Stimulated activated CD8-positive, alpha-beta memory T cell treated with anti-CD3 and anti-CD28 coated beads, Interleukin-7, amount 100 ng/mL, for 4 hours (primary cell): ENCODE data around the gene LEUTX.
"Not testable (repeated sequence)": the region's sequence is repeated elsewhere in the genome, so short reads cannot be mapped to it uniquely, and the experiment has no call there.

Source experiments
- DNase-seq, 2 donors: peaks; one replicate each; pipeline ENCODE4 v3.0.0-alpha.2; 2020; ENCODE audit warnings: low read depth in 2 of 2

The LEUTX gene, protein sequence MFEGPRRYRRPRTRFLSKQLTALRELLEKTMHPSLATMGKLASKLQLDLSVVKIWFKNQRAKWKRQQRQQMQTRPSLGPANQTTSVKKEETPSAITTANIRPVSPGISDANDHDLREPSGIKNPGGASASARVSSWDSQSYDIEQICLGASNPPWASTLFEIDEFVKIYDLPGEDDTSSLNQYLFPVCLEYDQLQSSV

DNA sequence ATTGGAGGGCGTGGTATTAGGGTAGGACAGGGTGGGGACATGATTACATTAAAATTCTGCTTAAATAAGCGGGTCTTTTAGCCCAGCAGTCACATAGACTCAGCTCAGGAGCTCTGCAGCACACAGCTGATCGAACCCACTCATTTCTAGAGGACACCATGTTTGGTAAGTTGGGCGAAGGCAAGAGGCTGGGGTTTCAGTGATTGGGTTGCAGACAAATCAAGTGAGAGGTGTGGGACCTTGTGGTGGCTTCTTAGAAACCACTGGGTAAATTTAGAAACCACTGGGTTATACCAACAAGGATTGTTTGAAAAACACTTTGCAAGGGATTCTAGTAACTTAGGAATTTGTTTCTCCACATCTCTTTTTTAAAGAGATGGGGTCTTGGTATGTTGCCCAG is at the start of gene LEUTX:
Gene LEUTX (plus strand): TSS at position 92 of the 400 bp plus-strand sequence. CDS start 67 bp downstream, at position 159.
- DNase-seq, result no peak

DNA sequence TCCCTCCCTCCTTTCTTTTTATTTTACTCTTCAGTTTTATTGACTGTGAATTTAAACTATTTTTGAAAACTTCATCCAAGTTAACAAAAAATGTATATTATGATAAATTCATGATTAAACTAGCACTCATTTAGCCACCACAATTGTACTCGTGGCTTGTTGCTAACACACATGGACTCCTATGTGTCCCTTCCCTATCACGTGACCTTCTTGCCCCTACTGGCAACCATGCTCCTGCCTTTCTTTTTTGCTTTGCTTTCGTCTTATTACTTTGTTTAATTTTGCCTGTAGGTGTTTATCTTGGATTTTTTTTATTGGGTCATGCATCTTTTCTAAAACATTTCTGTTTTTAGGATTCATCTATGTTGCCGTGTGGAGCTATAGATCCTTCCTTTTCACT is 49.1 kb upstream of the LEUTX start:
- DNase-seq, result no peak

- no peak for DNase-seq
These were observed 47.0 kb upstream of the LEUTX start for GRCh38 chr19:39731685-39732084.

DNA sequence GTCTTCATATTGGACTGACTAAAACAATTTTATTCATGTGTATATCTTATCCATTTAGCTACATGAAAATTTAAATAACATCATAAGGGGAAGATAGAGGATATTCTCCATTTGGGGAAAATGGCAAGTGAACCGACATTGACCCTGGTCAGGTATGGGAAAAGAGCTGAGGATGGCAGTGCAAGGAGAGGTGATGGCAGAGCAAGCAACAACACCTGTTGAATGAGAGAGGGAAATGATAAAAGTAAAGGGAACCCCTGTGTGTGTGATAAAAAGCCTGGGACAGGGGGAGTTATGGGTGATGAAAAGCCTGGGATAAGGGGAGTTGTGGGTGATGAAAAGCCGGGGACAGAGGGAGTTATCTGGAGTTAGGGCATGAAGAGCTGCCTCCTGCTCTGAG is 44.8 kb upstream of the LEUTX start:
- DNase-seq, result no peak

GRCh38 chr19:39735688-39736087 is 43.0 kb upstream of the LEUTX start:
- no peak for DNase-seq

GRCh38 chr19:39736088-39736487 is 42.6 kb upstream of the LEUTX start:
- no peak for DNase-seq

GRCh38 chr19:39737351-39737750 is 41.3 kb upstream of the LEUTX start:
- peak in 1 of 2 donors; percentile 3 for DNase-seq

- no peak for DNase-seq
These were observed 40.8 kb upstream of the LEUTX start, which contains the start of gene CLC for GRCh38 chr19:39737891-39738290. Gene CLC, minus strand, starts transcription at chr19:39738029. Its CDS starts 77 bp downstream, at chr19:39737952.

DNA sequence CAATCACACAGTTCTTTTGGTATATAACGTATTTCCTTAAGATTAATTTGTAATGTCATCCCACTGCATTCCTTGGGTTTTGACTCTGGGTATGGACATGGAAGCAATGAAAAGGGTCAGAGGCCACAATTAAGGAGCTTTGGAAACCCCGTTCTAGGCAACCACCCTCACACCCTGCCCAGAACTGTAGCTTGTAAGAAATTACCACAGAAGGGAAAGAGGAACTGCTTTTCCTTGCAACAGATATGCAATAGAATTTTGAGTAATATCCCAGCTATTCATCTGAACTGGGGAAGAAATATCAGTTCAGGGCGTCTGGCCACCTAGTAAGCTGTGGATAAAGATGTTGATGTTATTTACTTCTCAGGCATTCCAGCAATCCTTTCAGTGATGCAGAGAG is 39.8 kb upstream of the LEUTX start:
- DNase-seq, result no peak

DNA sequence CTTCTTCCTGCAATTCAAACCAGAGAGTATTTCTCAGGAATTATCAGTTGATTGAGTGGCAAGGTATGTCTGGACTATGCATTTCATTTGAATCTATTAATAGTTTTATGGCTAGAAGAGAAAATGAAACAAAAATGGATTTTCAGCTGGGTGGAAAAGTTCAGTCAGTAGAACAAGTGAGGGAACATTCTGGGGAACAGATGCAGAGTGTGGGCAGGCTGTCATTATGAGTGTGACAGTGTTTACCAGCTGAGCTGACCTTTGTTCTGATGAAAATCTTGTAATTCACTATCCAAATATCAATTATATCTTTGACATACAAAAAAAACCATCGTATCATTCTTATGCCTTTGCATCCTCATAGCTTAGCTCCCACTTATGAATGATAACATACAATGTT is 38.3 kb upstream of the LEUTX start:
- DNase-seq, result peak in 1 of 2 donors; percentile 18

GRCh38 chr19:39745643-39746042 is 33.0 kb upstream of the LEUTX start:
- no peak for DNase-seq

- no peak for DNase-seq
These were observed 31.7 kb upstream of the LEUTX start for GRCh38 chr19:39746836-39747529.

DNA sequence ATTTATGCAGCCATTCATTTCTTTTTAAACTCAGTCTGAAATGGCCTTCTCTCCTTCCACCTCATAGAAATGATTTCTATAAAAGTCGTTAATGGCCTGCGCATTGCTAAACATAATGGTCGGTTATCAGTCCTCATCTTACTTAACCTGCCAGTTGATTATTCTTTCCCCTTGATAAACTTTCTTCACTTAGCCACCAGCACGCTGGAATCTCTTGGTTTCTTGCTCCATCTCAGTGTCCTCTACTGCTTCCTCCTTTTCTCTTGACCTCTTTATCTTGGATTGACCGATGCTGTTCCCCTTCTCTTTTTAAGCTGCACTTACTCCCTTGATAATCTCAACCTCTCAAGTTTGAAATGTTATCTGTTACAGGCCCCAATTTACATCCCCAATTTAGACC is 28.7 kb upstream of the LEUTX start:
- DNase-seq, result no peak

DNA sequence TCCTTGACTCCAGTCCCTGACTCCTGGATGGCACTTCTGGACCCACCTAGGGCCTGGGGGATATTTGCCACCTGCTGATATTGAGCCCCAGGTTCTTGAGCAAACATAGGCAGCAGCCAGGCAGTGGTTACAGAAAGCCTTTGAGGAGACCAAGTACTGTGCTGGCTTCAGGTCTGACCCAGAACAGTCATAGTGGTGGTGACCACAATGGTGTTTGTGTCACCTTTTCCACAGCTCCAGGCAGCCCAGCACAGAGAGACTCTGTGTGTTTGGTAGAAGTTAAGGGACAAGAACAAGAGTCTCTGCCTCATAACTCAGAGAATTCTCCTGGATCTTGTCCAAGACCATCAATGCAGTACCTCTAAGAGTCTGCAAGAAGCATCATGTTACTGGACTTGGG is 26.3 kb upstream of the LEUTX start:
- no peak for DNase-seq

DNA sequence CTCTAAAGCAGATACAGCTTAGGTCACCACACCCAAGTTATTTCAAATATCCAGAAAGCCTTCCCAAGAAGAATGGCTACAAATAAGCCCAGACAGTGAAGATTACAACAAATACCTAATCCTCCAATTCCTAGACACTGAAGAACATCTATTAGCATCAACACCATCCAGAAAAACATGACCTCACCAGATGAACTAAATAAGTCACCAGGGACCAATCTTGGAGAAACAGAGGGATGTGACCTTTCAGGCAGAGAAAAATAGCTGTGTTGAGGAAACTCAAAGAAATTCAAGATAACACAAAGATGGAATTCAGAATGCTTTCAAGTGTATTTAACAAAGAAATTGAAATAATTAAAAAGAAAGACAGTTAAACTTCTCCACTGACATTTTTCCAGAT is 25.9 kb upstream of the LEUTX start:
- no peak for DNase-seq

- no peak for DNase-seq
These were observed 24.1 kb upstream of the LEUTX start for GRCh38 chr19:39754544-39754943.

DNA sequence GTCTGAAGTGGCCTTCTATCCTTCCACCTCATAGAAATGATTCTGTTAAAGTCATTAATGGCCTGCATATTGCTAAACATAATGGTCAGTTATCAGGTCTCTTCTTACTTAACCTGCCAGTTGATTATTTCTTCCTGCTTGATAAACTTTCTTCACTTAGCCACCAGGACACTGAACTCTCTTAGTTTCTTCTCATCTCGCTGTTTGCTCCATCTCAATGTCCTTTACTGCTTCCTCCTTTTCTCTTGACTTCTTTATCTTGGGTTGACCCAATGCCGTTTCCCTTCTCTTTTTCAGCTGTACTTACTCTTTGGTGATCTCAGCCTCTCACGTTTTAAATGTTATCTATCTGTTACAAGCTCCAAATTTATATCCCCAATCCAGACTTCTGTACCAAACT is 23.7 kb upstream of the LEUTX start:
- no peak for DNase-seq

GRCh38 chr19:39759457-39760184 is 19.0 kb upstream of the LEUTX start:
- no peak for DNase-seq

DNA sequence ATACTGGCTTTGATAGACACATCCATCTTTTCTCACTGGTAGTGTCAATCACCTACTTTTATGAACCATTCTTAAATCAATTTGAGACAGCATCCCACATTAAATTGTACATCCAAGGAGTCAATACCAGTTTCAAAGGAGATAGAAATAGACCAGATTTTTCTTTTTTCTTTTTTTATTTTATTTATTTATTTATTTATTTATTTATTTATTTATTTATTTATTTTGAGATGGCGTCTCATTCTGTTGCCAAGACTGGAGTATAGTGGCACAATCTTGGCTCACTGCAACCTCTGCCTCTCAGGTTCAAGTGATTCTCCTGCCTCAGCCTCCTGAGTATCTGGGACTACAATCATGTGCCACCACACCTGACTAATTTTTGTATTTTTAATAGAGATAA is 16.8 kb upstream of the LEUTX start:
- DNase-seq, result not testable (repeated sequence)

DNA sequence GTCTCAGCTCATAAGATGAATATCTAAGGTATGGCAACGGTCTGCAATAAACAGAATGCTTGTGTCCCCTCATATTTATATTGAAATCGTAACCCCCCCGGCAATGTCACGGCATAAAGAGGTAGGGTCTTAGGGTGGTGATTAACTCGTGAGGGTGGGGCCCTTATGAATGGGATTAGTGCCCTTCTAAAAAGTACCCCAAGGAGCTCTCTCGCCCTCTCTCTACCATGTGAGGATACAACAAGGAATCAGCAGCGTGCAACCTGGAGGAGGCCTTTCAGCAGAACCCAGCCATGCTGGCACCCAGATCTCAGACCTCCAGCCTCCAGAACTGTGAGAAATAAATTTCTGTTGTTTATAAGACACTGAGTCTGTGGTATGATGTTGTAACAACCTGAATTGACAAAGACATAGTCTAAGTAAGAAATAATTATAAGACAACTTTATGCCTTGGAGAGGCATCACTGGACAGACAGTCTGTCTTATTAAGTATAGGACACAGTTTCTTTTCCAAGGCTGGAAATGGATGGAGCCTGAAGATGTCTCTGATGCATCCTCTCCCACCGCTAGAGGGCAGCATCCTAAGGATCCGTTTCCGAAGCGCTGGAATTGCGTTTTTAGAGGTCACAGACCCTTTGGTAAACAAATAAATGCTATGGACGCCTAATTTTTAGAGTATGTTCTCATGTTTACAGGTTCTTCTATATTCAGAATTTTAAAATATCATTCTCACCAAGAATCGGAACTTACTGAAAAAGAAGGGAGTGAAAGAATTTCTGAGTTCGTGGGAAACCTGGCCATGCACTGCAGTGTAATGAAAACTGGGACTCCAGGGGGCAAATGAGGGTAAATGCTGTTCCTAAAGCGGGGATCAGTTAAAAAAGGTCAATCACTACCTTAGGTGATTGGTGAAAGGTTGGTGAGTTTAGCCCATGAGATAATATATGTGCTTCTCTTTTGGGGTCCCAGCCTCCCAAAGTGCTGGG is 13.3 kb upstream of the LEUTX start:
- DNase-seq, result peak in 1 of 2 donors; percentile 3

DNA sequence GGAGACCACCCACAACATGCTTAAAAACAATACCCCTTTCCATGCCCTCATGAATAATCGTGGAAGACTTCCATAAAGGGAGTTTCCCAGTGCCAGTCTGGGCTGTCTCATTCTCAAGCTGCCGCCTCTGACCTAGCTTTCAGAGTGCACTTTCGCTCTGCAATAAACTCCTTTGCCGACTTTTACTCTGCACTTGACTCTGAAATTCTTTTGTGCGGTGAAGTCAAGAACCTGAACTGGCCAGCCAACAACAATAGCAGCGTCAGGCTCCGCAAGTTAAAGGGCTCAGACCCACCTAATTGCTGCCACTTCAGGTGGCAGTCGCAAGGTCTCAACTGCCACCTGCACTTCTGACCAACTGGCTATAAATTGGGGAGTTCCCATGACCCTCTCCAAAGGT is 10.3 kb upstream of the LEUTX start:
- DNase-seq, result no peak

DNA sequence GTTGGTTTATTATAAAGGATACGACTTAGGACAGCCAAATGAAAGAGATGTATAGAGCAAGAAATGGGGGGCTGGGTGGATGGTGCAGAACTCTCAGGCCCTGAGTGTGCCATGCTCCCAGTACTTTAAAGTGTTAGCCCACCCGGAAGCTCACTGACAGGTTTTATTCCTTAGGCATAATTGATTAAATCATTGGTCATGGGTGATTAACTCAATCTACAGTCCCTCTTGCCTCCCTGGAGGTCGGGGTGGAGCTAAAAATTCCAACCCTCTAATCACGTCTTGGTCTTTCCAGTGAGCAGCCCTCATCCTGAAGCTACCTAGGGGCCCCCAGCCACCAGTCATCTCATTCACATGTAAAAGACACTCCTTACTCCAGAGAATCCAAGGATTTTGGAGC is 9.9 kb upstream of the LEUTX start:
- DNase-seq, result no peak
